CD8-positive, alpha-beta memory T cell (primary cell): ENCODE measurements around the gene FZR1. TPM values are rescaled to one million over a fixed set of nuclear protein-coding genes. Genes with fewer than 3 reads are reported as not detected.
"Not testable (repeated sequence)": the region's sequence is repeated elsewhere in the genome, so short reads cannot be mapped to it uniquely, and the experiment has no call there.

Source experiments
- CTCF ChIA-PET: fragments of 350-600 bp; sonication (Branson Sonifier 250); formaldehyde crosslinking; loops from one replicate; lab custom pipeline; 2021; ENCODE audit warnings: antibody characterized with exemption; lab: Charles Lee
- POLR2A ChIA-PET: fragments of 350-600 bp; sonication (Branson Sonifier 250); formaldehyde crosslinking; loops from one replicate; lab custom pipeline; 2021; ENCODE audit warnings: antibody characterized with exemption; lab: Charles Lee
- DNase-seq, 5 donors: peaks; one replicate each; pipeline versions ENCODE4 v3.0.0 to v3.0.0-alpha.2; 2020 to 2022; ENCODE audit warnings: mixed read lengths in 1 of 5
- H3K27ac ChIP-seq: one replicate; pipeline ENCODE4 v1.7.0; 2013; ENCODE audit warnings: low read depth, mild to moderate bottlenecking, low read length, moderate library complexity
- H3K27me3 ChIP-seq: 2 replicates; pipeline ENCODE4 v1.7.0; 2013; ENCODE audit warnings: low read length, mild to moderate bottlenecking; ENCODE audit not compliant: insufficient read depth, poor library complexity, severe bottlenecking
- H3K36me3 ChIP-seq: 2 replicates; pipeline ENCODE4 v1.7.0; 2013; ENCODE audit warnings: mild to moderate bottlenecking, low read length, moderate library complexity; ENCODE audit not compliant: insufficient read depth
- H3K4me1 ChIP-seq: 2 replicates; pipeline ENCODE4 v1.7.0; 2013; ENCODE audit warnings: mild to moderate bottlenecking, low read length, moderate library complexity; ENCODE audit not compliant: insufficient read depth
- H3K4me3 ChIP-seq: 2 replicates; pipeline ENCODE4 v1.7.0; 2013; ENCODE audit warnings: mild to moderate bottlenecking, low read length
- H3K9me3 ChIP-seq: 2 replicates; pipeline ENCODE4 v1.7.0; 2013; ENCODE audit warnings: mild to moderate bottlenecking, low read length
- H3K27ac Mint-ChIP-seq, 8 donors: one replicate each; pipeline ENCODE4 v1.8.0; 2020 to 2021; ENCODE audit warnings: mixed read lengths in 8 of 8, mild to moderate bottlenecking in 6 of 8, inconsistent platforms in 3 of 8, moderate library complexity in 3 of 8
- H3K27me3 Mint-ChIP-seq, 2 donors: one replicate each; pipeline ENCODE4 v1.8.0; 2020 to 2021; ENCODE audit warnings: mixed read lengths in 2 of 2, mild to moderate bottlenecking in 1 of 2, moderate library complexity in 1 of 2
- H3K36me3 Mint-ChIP-seq, 3 donors: one replicate each; pipeline ENCODE4 v1.8.0; 2020 to 2021; ENCODE audit warnings: mixed read lengths in 3 of 3, inconsistent platforms in 1 of 3, mild to moderate bottlenecking in 1 of 3
- H3K4me1 Mint-ChIP-seq, 3 donors: one replicate each; pipeline ENCODE4 v1.8.0; 2020 to 2021; ENCODE audit warnings: mixed read lengths in 3 of 3, inconsistent platforms in 1 of 3, mild to moderate bottlenecking in 1 of 3
- H3K4me3 Mint-ChIP-seq, 7 donors: one replicate each; pipeline ENCODE4 v1.8.0; 2020 to 2021; ENCODE audit warnings: mixed read lengths in 7 of 7, mild to moderate bottlenecking in 6 of 7, moderate library complexity in 4 of 7, inconsistent platforms in 2 of 7
- H3K9me3 Mint-ChIP-seq, 5 donors: one replicate each; pipeline ENCODE4 v1.8.0; 2020 to 2022; ENCODE audit warnings: mixed read lengths in 5 of 5, mild to moderate bottlenecking in 3 of 5, moderate library complexity in 2 of 5, inconsistent platforms in 1 of 5
- polyA plus RNA-seq: library from polyadenylated mRNA; unstranded; fragments of 300-500 nt; fragmentation: Illumina TruSeq; gene quantifications from one replicate; pipeline ENCODE4 v1.2.3, GENCODE V29; 2021
- total RNA-seq, 2 experiments: library from RNA; stranded (reverse); gene quantifications; one replicate each; pipeline ENCODE4 v1.2.3, GENCODE V29; 2021

The FZR1 gene
- total and polyA plus RNA-seq, 3 experiments from 2014 or later: 14.4 to 36.9 (median 36.7) TPM

DNA sequence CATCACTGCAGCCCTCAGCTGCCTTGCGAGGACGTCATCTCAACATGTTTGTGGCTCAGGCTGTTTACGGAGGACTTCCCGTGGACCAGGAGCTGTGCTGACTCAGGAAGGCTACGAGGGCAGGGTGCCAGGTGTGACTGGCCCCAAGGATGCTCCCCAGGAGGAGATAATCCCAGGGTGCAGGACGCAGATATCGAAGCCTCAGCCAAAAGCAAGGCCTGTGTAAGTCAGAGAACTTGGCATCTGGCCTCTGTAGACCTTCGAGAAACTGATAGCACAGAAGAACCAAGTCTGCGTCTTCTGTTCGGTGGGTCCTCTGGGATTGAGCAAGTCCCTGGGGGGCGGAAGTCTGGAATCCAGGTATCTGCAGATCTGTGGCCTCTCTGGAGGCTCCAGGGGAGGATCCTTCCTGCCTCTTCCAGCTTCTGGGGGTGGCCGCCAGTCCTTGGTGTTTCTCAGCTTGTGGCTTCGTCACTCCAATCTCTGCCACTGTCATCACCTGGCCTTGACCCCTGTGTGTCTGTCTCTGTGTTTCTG, 3.0 kb upstream of the FZR1 start:
- POLR2A ChIA-PET: interaction anchor here (0.7 kb wide), 1 partner anchor 873 kb away, joined by 6 read pairs; no protein-coding TSS in a partner anchor
- Mint-ChIP-seq H3K27me3 (peaks cover 0 to 7% of the 10 kb centered on the region in 2 donors), H3K4me1 (peaks cover 39 to 49% (median 43%) of the 10 kb centered on the region in 3 donors), H3K27ac (peak overlapping the region in 5 of 8 donors; percentile 60 to 98 (median 91)), H3K9me3 (peaks cover 0 to 1% (median 0%) of the 10 kb centered on the region in 5 donors), H3K36me3 (peaks cover 0 to 21% (median 2%) of the 10 kb centered on the region in 3 donors), H3K4me3 (peak overlapping the region in 2 of 7 donors; percentile 14 to 40)
- DNase-seq: peak in 1 of 5 donors; percentile 40
- H3K27ac ChIP-seq: no peak overlapping the region
- CTCF ChIA-PET: interaction anchor here (1.2 kb wide), 1 partner anchor 42 kb away, joined by 5 read pairs; no protein-coding TSS in a partner anchor
- peaks cover 33% of the 10 kb centered on the region for H3K4me1 ChIP-seq
- no peaks in the 10 kb centered on the region for H3K36me3 ChIP-seq
- no peaks in the 10 kb centered on the region for H3K27me3 ChIP-seq
- H3K9me3 ChIP-seq: no peaks in the 10 kb centered on the region
- no peak overlapping the region for H3K4me3 ChIP-seq

DNA sequence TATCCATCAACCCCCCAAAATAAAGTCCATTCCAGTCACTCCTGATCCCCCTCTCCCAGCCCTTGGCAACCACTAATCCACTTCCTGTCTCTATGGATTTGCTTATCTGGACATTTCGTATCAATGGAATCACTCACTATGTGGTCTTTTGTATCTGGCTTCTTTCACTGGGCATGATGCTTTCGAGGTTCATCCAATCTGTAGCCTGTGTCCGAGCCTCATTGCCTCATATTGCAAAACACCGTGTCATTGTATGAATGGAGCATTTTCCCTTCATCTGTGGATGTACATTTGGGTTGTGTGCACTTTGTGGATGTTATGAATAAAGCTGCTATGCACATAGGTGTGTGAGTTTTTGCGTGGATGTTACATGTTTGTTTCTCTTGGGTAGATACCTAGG, 1.4 kb upstream of the FZR1 start:
- CTCF ChIA-PET: no interaction called here
- DNase-seq: no peak
- H3K27ac ChIP-seq: no peak overlapping the region
- Mint-ChIP-seq H3K4me1 (peaks cover 46 to 55% (median 52%) of the 10 kb centered on the region in 3 donors), H3K9me3 (peaks cover 0 to 1% (median 0%) of the 10 kb centered on the region in 5 donors), H3K27me3 (peaks cover 0 to 7% of the 10 kb centered on the region in 2 donors), H3K27ac (peak overlapping the region; percentile 82 to 100 (median 98)), H3K4me3 (peak overlapping the region in 6 of 7 donors; percentile 83 to 96 (median 88)), H3K36me3 (peaks cover 0 to 33% (median 0%) of the 10 kb centered on the region in 3 donors)
- H3K4me3 ChIP-seq: no peak overlapping the region
- H3K36me3 ChIP-seq: no peaks in the 10 kb centered on the region
- no peaks in the 10 kb centered on the region for H3K27me3 ChIP-seq
- POLR2A ChIA-PET: interaction anchor here (0.6 kb wide), 1 partner anchor 487 kb away, joined by 6 read pairs; no protein-coding TSS in a partner anchor
- peaks cover 34% of the 10 kb centered on the region for H3K4me1 ChIP-seq
- no peaks in the 10 kb centered on the region for H3K9me3 ChIP-seq

DNA sequence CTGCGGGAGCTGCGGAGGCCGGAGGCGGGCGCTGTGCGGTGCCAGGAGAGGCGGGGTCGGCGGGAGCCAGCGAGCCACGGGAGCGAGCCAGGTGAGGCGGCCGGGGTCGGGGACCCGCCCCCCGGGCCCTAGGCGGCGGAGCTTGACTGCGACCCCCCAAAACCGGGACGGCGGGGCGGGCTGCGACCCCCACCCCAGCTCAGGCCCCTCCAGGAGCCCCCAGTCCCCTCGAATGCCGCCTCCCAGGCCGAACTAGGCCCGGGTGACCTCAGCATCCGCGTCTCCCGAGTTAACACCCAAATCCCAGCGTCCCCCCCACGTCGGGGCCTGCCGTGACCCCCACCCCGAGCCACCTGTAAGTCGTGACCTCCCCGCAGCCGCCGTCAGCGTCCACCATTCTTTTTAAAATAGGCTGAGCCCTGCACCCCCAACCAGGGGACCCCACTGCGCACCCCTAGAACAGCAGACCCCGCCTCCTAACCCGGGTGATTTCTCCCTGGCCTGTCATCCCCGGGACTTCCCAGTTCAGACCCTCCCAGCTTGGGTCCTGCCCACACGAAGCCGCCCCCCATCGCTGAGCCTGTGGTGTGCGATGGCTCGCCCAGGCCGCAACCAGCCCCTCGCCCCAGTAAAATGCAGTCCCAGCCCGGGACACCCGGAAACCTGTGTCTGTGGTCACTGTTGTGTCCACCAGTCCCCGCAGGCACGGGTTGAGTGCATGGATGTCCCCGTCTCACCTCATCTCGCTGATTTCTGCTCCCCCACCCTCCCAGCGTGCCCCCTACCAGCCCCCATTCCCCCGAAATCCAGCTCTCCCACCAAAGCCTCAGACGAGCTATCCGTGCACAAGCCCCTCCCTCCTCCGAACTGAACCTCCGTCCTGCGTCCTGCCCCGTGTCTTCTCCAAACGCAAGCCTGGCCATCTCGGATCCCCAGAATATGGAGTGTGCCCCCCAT, 551 bp downstream of the FZR1 start:
- Mint-ChIP-seq H3K9me3 (no peaks in the 10 kb centered on the region), H3K27me3 (peaks cover 0 to 3% of the 10 kb centered on the region in 2 donors), H3K27ac (peak overlapping the region; percentile 77 to 99 (median 92)), H3K4me3 (peak overlapping the region; percentile 86 to 96 (median 90)), H3K4me1 (peaks cover 40 to 58% (median 46%) of the 10 kb centered on the region in 3 donors), H3K36me3 (peaks cover 0 to 43% (median 0%) of the 10 kb centered on the region in 3 donors)
- peak overlapping the region; percentile 63 for H3K4me3 ChIP-seq
- POLR2A ChIA-PET: interaction anchor here (1.0 kb wide), 1 partner anchor 48 kb away, joined by 4 read pairs; no protein-coding TSS in a partner anchor
- H3K27me3 ChIP-seq: no peaks in the 10 kb centered on the region
- H3K27ac ChIP-seq: peak overlapping the region; percentile 83
- H3K9me3 ChIP-seq: no peaks in the 10 kb centered on the region
- CTCF ChIA-PET: no interaction called here
- H3K4me1 ChIP-seq: peaks cover 25% of the 10 kb centered on the region
- peak; percentile 28 to 72 (median 38) for DNase-seq
- H3K36me3 ChIP-seq: peaks cover 7% of the 10 kb centered on the region

DNA sequence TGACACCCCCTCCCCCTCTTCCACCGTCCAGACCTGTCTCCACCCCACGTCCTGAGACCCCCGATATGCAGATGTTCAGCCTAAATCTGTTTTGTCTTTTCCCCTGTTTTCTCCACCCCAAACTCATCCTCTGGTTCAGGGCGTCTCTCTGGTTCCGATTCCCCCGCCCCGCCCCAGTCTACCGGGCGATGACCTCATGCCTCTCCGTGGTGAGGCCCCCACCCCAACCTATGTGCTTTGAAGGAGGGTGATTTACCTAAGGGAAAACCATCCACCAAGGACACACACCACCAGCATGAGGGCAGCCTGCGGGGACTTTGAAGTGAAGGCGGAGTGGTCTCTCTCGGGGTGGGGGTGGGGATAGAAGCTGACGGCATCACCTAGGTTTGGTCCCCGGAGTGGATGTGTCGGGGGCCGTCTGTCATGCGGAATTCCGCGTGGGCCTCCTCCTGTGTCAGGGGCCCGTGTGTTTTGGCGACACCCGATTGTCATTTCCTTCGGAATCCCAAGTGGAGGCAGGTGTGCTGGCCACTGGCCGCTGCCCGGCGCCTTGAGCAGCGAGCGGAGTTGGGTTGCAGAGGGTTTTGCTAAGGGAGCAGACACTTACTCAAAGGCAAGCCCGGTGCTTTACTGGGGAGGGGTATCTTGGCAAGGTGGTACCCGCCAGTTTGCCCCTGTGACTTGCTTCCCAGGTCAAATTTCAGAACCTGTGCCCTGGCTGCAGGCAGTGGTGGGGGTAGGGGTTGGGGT, 1.4 kb downstream of the FZR1 start:
- peak in 3 of 5 donors; percentile 11 to 69 (median 21) for DNase-seq
- no peaks in the 10 kb centered on the region for H3K27me3 ChIP-seq
- ChIA-PET CTCF (no interaction called here), POLR2A (no interaction called here)
- peaks cover 7% of the 10 kb centered on the region for H3K36me3 ChIP-seq
- Mint-ChIP-seq H3K4me1 (peaks cover 43 to 63% (median 46%) of the 10 kb centered on the region in 3 donors), H3K27ac (peak overlapping the region; percentile 61 to 99 (median 92)), H3K9me3 (no peaks in the 10 kb centered on the region), H3K4me3 (peak overlapping the region; percentile 86 to 96 (median 89)), H3K27me3 (peaks cover 0 to 3% of the 10 kb centered on the region in 2 donors), H3K36me3 (peaks cover 0 to 50% (median 0%) of the 10 kb centered on the region in 3 donors)
- no peaks in the 10 kb centered on the region for H3K9me3 ChIP-seq
- peak overlapping the region; percentile 83 for H3K27ac ChIP-seq
- H3K4me3 ChIP-seq: peak overlapping the region; percentile 63
- H3K4me1 ChIP-seq: peaks cover 25% of the 10 kb centered on the region

DNA sequence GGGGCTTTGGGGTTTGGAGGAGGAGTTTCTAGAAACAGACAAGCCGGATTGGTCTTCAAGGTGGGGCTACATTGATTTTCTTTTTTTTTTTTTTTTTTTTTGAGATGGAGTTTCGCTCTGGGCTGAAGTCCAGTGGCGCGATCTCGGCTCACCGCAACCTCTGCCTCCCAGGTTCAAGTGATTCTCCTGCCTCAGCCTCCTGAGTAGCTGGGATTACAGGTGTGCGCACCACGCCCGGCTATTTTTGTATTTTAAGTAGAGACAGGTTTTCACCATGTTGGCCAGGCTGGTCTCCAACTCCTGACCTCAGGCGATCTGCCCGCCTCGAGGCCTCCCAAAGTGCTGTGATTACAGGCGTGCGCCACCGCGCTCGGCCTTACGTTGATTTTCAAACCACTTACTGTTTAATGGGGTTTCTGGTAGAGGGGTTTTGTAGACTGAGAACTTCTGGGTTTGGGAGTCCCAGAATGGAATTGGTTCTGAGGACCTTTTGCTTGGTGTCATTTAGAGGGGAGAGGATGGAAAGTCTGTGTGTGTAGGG, 2.1 kb downstream of the FZR1 start:
- H3K27me3 Mint-ChIP-seq, H3K9me3 Mint-ChIP-seq, POLR2A ChIA-PET, DNase-seq, CTCF ChIA-PET, H3K9me3 ChIP-seq, H3K4me3 ChIP-seq, H3K27me3 ChIP-seq, H3K27ac ChIP-seq, H3K36me3 ChIP-seq: not testable (repeated sequence)
- Mint-ChIP-seq H3K4me3 (peak overlapping the region; percentile 34 to 90 (median 89)), H3K36me3 (peaks cover 0 to 52% (median 0%) of the 10 kb centered on the region in 3 donors), H3K27ac (peak overlapping the region in 5 of 8 donors; percentile 23 to 76 (median 47)), H3K4me1 (peaks cover 45 to 66% (median 46%) of the 10 kb centered on the region in 3 donors)
- peaks cover 25% of the 10 kb centered on the region for H3K4me1 ChIP-seq

DNA sequence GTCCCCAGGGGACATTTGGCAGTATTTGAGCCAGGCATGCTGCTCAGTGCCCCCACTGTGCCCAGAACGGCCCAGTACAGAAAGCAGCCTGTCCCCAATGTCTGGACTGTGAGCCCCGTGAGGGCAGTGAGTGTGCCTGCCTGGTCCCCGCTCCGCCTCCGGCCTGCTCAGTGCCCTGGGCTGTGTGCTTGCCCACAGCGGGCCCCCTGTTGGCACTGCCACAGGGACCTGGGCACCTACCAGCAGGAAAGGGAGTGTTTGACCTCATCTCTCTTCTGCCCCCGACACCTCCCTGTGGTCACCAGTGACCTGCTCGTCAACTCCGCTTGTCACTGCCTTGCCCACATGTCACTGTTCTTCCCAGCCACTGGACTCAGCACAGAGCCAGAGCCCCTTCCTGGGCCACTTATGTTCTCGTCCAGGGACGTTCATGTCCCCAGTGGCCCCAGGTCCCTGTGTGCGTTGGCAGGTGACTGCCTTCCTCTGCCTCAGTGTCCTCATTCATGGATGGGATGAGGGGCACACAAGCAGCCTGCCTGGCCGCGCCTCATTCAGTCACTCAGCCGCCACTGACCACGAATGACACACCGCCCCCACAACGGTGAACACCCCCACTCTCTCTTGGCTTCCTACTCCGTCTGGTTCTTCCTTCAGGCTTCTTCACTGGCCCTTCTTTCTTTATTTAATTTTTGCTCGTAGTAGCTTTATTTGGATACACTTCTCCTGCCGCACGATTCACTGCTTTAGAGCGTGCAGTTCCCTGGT, 2.8 kb downstream of the FZR1 start:
- Histone ChIP-seq H3K4me1 (peaks cover 25% of the 10 kb centered on the region), H3K27me3 (no peaks in the 10 kb centered on the region)
- CTCF ChIA-PET: no interaction called here

More for the DNA sequence above, 2.8 kb downstream of the FZR1 start:
- Histone ChIP-seq H3K9me3 (no peaks in the 10 kb centered on the region), H3K36me3 (peaks cover 7% of the 10 kb centered on the region), H3K4me3 (no peak overlapping the region), H3K27ac (no peak overlapping the region)
- POLR2A ChIA-PET: no interaction called here
- Mint-ChIP-seq H3K36me3 (peaks cover 0 to 55% (median 0%) of the 10 kb centered on the region in 3 donors), H3K4me1 (peaks cover 46 to 71% (median 48%) of the 10 kb centered on the region in 3 donors), H3K4me3 (peak overlapping the region; percentile 52 to 90 (median 87)), H3K9me3 (no peaks in the 10 kb centered on the region), H3K27me3 (no peaks in the 10 kb centered on the region), H3K27ac (peak overlapping the region in 6 of 8 donors; percentile 68 to 89 (median 80))
- DNase-seq: peak in 1 of 5 donors; percentile 45
